GM23338 (cell line): ENCODE data around the gene PLCG2.

Experiments
- CREB1 ChIP-seq: fragments of 250-450 bp; sonication (Bioruptor Pico); IDR thresholded peaks from 2 replicates; pipeline ENCODE4 v1.5.0; 2020; ENCODE audit warnings: low read depth, mild to moderate bottlenecking, moderate library complexity
- ETS1 ChIP-seq: IDR thresholded peaks from 2 replicates; pipeline ENCODE4 v1.6.1; 2016; ENCODE audit warnings: antibody characterized with exemption
- EZH2 ChIP-seq: fragments of 200-600 bp; sonication (generic); IDR thresholded peaks from one replicate; pipeline ENCODE4 v1.8.0; 2017; ENCODE audit warnings: antibody characterized with exemption, mild to moderate bottlenecking, low read depth; ENCODE audit not compliant: unreplicated experiment
- EZH2phosphoT487 ChIP-seq: fragments of 200-600 bp; sonication (generic); IDR thresholded peaks from one replicate; pipeline ENCODE4 v1.8.1; 2018; ENCODE audit warnings: antibody characterized with exemption; ENCODE audit not compliant: unreplicated experiment
- JUNB ChIP-seq: IDR thresholded peaks from one replicate; pipeline ENCODE4 v1.6.1; 2016; ENCODE audit warnings: antibody characterized with exemption; ENCODE audit not compliant: unreplicated experiment
- NANOG ChIP-seq: IDR thresholded peaks from 2 replicates; pipeline ENCODE4 v1.6.1; 2016; ENCODE audit warnings: antibody characterized with exemption, borderline replicate concordance
- POLR2AphosphoS5 ChIP-seq: IDR thresholded peaks from 2 replicates; pipeline ENCODE4 v1.6.1; 2016; ENCODE audit warnings: antibody characterized with exemption, low read depth
- STAT1 ChIP-seq: IDR thresholded peaks from one replicate; pipeline ENCODE4 v1.6.1; 2016; ENCODE audit warnings: antibody characterized with exemption; ENCODE audit not compliant: unreplicated experiment
- ZNF331 ChIP-seq: fragments of 250-450 bp; sonication (Bioruptor Pico); IDR thresholded peaks from 2 replicates; pipeline ENCODE4 v1.5.0; 2020; ENCODE audit warnings: low read depth, mild to moderate bottlenecking, moderate library complexity
- TF ChIP-seq, protein P1 (sequence below), 2 experiments: fragments of 200-600 bp in 1 of 2; sonication (generic) in 1 of 2; conservative IDR thresholded peaks; 2 replicates each; pipeline versions ENCODE4 v1.5.1 to v1.6.1; 2016 to 2017; ENCODE audit warnings: antibody characterized with exemption in 2 of 2, low read depth in 2 of 2, mild to moderate bottlenecking in 2 of 2, moderate library complexity in 1 of 2
- TF ChIP-seq, protein P2 (sequence below): IDR thresholded peaks from one replicate; pipeline ENCODE4 v1.6.1; 2018; ENCODE audit warnings: antibody characterized with exemption; ENCODE audit not compliant: unreplicated experiment
- TF ChIP-seq, protein P3 (sequence below): fragments of 250-450 bp; sonication (Bioruptor Pico); IDR thresholded peaks from 2 replicates; pipeline ENCODE4 v1.5.0; 2020; ENCODE audit warnings: mild to moderate bottlenecking, moderate library complexity

DNA sequence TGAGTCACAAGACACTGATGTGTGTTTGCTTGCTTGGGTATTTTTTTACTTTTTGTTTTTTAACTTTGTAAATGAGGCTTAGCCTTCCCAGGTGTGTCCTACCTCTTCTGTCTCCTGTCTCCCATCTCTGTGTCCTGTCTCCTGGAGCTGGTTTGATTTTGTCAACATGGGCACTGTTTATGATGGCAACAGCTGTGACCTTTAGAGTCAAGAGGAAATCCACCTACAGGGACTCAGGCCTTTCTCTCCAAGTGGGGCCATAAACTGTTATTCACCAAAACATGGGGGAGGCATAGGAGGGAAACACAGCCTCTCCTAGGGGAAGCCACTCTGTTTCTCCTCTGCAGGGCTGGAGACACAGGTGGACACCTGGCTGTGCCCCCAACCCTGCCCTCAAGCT lies 13.1 kb upstream of the PLCG2 start:
- TF ChIP-seq, protein P1, sequence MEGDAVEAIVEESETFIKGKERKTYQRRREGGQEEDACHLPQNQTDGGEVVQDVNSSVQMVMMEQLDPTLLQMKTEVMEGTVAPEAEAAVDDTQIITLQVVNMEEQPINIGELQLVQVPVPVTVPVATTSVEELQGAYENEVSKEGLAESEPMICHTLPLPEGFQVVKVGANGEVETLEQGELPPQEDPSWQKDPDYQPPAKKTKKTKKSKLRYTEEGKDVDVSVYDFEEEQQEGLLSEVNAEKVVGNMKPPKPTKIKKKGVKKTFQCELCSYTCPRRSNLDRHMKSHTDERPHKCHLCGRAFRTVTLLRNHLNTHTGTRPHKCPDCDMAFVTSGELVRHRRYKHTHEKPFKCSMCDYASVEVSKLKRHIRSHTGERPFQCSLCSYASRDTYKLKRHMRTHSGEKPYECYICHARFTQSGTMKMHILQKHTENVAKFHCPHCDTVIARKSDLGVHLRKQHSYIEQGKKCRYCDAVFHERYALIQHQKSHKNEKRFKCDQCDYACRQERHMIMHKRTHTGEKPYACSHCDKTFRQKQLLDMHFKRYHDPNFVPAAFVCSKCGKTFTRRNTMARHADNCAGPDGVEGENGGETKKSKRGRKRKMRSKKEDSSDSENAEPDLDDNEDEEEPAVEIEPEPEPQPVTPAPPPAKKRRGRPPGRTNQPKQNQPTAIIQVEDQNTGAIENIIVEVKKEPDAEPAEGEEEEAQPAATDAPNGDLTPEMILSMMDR (conservative IDR thresholded peaks at IDR 0.05; ENCODE audit: low read depth in 2 of 2): no peak
- TF ChIP-seq CREB1: no peak
- no peak for TF ChIP-seq EZH2
- no peak for TF ChIP-seq POLR2AphosphoS5
- TF ChIP-seq, protein P2, sequence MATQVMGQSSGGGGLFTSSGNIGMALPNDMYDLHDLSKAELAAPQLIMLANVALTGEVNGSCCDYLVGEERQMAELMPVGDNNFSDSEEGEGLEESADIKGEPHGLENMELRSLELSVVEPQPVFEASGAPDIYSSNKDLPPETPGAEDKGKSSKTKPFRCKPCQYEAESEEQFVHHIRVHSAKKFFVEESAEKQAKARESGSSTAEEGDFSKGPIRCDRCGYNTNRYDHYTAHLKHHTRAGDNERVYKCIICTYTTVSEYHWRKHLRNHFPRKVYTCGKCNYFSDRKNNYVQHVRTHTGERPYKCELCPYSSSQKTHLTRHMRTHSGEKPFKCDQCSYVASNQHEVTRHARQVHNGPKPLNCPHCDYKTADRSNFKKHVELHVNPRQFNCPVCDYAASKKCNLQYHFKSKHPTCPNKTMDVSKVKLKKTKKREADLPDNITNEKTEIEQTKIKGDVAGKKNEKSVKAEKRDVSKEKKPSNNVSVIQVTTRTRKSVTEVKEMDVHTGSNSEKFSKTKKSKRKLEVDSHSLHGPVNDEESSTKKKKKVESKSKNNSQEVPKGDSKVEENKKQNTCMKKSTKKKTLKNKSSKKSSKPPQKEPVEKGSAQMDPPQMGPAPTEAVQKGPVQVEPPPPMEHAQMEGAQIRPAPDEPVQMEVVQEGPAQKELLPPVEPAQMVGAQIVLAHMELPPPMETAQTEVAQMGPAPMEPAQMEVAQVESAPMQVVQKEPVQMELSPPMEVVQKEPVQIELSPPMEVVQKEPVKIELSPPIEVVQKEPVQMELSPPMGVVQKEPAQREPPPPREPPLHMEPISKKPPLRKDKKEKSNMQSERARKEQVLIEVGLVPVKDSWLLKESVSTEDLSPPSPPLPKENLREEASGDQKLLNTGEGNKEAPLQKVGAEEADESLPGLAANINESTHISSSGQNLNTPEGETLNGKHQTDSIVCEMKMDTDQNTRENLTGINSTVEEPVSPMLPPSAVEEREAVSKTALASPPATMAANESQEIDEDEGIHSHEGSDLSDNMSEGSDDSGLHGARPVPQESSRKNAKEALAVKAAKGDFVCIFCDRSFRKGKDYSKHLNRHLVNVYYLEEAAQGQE: no peak
- TF ChIP-seq STAT1: no peak
- TF ChIP-seq, protein P3, sequence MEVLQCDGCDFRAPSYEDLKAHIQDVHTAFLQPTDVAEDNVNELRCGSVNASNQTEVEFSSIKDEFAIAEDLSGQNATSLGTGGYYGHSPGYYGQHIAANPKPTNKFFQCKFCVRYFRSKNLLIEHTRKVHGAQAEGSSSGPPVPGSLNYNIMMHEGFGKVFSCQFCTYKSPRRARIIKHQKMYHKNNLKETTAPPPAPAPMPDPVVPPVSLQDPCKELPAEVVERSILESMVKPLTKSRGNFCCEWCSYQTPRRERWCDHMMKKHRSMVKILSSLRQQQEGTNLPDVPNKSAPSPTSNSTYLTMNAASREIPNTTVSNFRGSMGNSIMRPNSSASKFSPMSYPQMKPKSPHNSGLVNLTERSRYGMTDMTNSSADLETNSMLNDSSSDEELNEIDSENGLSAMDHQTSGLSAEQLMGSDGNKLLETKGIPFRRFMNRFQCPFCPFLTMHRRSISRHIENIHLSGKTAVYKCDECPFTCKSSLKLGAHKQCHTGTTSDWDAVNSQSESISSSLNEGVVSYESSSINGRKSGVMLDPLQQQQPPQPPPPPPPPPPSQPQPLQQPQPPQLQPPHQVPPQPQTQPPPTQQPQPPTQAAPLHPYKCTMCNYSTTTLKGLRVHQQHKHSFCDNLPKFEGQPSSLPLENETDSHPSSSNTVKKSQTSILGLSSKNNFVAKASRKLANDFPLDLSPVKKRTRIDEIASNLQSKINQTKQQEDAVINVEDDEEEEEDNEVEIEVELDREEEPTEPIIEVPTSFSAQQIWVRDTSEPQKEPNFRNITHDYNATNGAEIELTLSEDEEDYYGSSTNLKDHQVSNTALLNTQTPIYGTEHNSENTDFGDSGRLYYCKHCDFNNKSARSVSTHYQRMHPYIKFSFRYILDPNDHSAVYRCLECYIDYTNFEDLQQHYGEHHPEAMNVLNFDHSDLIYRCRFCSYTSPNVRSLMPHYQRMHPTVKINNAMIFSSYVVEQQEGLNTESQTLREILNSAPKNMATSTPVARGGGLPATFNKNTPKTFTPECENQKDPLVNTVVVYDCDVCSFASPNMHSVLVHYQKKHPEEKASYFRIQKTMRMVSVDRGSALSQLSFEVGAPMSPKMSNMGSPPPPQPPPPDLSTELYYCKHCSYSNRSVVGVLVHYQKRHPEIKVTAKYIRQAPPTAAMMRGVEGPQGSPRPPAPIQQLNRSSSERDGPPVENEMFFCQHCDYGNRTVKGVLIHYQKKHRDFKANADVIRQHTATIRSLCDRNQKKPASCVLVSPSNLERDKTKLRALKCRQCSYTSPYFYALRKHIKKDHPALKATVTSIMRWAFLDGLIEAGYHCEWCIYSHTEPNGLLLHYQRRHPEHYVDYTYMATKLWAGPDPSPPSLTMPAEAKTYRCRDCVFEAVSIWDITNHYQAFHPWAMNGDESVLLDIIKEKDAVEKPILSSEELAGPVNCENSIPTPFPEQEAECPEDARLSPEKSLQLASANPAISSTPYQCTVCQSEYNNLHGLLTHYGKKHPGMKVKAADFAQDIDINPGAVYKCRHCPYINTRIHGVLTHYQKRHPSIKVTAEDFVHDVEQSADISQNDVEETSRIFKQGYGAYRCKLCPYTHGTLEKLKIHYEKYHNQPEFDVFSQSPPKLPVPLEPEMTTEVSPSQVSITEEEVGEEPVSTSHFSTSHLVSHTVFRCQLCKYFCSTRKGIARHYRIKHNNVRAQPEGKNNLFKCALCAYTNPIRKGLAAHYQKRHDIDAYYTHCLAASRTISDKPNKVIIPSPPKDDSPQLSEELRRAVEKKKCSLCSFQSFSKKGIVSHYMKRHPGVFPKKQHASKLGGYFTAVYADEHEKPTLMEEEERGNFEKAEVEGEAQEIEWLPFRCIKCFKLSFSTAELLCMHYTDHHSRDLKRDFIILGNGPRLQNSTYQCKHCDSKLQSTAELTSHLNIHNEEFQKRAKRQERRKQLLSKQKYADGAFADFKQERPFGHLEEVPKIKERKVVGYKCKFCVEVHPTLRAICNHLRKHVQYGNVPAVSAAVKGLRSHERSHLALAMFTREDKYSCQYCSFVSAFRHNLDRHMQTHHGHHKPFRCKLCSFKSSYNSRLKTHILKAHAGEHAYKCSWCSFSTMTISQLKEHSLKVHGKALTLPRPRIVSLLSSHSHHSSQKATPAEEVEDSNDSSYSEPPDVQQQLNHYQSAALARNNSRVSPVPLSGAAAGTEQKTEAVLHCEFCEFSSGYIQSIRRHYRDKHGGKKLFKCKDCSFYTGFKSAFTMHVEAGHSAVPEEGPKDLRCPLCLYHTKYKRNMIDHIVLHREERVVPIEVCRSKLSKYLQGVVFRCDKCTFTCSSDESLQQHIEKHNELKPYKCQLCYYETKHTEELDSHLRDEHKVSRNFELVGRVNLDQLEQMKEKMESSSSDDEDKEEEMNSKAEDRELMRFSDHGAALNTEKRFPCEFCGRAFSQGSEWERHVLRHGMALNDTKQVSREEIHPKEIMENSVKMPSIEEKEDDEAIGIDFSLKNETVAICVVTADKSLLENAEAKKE (CRISPR knock-in tag): no peak
- no peak for TF ChIP-seq EZH2phosphoT487
- TF ChIP-seq JUNB: no peak
- no peak for TF ChIP-seq ETS1
- TF ChIP-seq NANOG: no peak
- TF ChIP-seq ZNF331 (CRISPR knock-in tag): no peak
